IPS-20b (cell line): ENCODE data around the gene GNG8.

Experiments used
- H3K27ac ChIP-seq: one replicate; pipeline ENCODE4 v1.5.1; 2013; ENCODE audit warnings: low read length
- H3K27me3 ChIP-seq: 2 replicates; pipeline ENCODE4 v1.6.1; 2013; ENCODE audit warnings: mild to moderate bottlenecking, low read length, inconsistent platforms; ENCODE audit not compliant: insufficient read depth
- H3K36me3 ChIP-seq: 2 replicates; pipeline ENCODE4 v1.6.1; 2013; ENCODE audit warnings: low read depth, mild to moderate bottlenecking, inconsistent platforms, low read length, moderate library complexity; ENCODE audit not compliant: insufficient read depth
- H3K4me1 ChIP-seq: 2 replicates; pipeline ENCODE4 v1.6.1; 2013; ENCODE audit warnings: mild to moderate bottlenecking, control low read depth, inconsistent platforms, low read length, moderate library complexity; ENCODE audit not compliant: insufficient read depth
- H3K4me3 ChIP-seq: 2 replicates; pipeline ENCODE4 v1.5.1; 2013; ENCODE audit warnings: mild to moderate bottlenecking, low read length, inconsistent platforms
- H3K9ac ChIP-seq: 2 replicates; pipeline ENCODE4 v1.6.1; 2013; ENCODE audit warnings: low read depth, mild to moderate bottlenecking, inconsistent platforms, low read length, moderate library complexity
- H3K9me3 ChIP-seq: 2 replicates; pipeline ENCODE4 v1.6.1; 2013; ENCODE audit warnings: mild to moderate bottlenecking, low read depth, low read length, inconsistent platforms; ENCODE audit not compliant: insufficient read depth

The GNG8 gene

DNA sequence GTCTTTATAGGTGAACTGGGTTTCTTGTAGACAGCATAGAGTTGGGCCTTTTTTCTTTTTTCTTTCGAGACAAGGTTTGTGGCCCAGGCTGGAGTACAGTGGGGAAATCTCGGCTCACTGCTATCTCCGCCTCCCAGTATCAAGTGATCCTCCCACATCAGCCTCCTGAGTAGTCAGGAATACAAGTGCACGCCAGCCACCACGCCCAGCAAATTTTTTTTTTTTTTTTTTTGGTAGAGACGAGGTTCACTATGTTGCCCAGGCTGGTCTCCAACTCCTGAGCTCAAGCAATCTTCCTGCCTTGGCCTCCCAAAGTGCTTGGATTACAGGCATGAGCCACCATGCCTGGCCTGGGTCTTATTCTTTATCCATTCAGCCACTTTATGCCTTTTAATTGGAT is 40.0 kb downstream of the GNG8 start:
- no peaks in the 10 kb centered on the region for H3K27me3 ChIP-seq
- H3K9ac ChIP-seq: no peak overlapping the region
- no peaks in the 10 kb centered on the region for H3K9me3 ChIP-seq
- H3K36me3 ChIP-seq: no peaks in the 10 kb centered on the region
- H3K4me3 ChIP-seq: no peak overlapping the region
- H3K4me1 ChIP-seq: no peaks in the 10 kb centered on the region
- H3K27ac ChIP-seq: no peak overlapping the region

DNA sequence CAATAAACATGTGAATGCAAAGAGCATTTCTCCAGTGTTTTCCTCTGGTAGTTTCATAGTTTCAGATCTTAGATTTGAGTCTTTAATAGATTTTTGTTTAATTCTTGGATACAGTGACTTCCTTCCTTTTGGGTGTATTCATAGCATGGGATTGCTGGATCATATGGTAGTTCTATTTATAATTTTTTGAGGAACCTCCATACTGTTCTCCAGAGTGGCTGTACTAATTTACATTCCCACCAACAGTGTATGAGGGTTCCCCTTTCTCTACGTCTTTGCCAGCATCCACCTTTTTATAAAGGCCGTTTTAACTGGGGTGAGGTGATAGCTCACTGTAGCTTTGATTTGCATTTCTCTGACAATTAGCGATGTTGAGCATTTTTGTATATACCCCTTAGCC is 44.1 kb downstream of the GNG8 start:
- H3K27me3 ChIP-seq: no peaks in the 10 kb centered on the region
- no peaks in the 10 kb centered on the region for H3K9me3 ChIP-seq
- no peaks in the 10 kb centered on the region for H3K36me3 ChIP-seq

DNA sequence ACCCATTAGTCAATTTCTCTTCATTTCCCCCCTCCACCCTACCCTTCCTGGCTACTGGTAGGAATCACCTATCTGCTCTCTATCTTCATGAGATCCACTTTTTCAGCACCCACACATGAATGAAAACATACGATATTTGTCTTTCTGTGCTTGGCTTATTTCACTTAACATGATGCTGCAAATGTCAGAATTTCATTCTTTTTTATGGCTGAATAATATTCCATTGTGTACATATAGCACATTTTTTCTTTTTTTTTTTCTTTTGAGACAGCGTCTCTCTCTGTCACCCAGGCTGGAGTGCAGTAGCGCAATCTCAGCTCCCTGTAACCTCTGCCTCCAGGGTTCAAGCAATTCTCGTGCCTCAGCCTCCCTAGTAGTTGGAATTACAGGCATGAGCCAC is 44.7 kb downstream of the GNG8 start:
- H3K4me3 ChIP-seq: no peak overlapping the region
- no peak overlapping the region for H3K9ac ChIP-seq
- no peaks in the 10 kb centered on the region for H3K4me1 ChIP-seq
- no peaks in the 10 kb centered on the region for H3K36me3 ChIP-seq
- no peaks in the 10 kb centered on the region for H3K27me3 ChIP-seq
- no peaks in the 10 kb centered on the region for H3K9me3 ChIP-seq
- no peak overlapping the region for H3K27ac ChIP-seq

More for the DNA sequence above, 44.1 kb downstream of the GNG8 start:
- H3K4me3 ChIP-seq: no peak overlapping the region
- H3K9ac ChIP-seq: no peak overlapping the region
- no peaks in the 10 kb centered on the region for H3K4me1 ChIP-seq
- H3K27ac ChIP-seq: no peak overlapping the region

DNA sequence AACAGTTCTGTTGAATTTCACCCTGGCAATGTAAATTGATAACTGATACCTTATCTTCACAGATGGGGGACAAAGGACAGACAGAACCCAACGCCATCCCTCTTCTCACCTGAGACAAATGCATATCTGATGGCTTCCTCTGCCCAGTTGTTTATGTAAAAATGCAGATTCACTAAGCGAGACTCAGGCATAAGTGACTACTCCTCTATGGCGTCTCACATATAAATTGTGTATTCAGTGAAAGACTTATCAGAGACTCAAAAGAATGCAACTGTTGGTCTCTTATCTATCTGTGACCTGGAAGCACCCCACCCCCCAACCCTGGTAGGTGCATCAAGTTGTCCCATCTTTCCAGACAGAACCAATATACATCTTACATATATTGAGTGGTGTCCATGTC is 48.1 kb downstream of the GNG8 start:
- H3K27ac ChIP-seq: no peak overlapping the region
- H3K4me3 ChIP-seq: no peak overlapping the region
- H3K27me3 ChIP-seq: no peaks in the 10 kb centered on the region
- H3K9ac ChIP-seq: no peak overlapping the region
- no peaks in the 10 kb centered on the region for H3K9me3 ChIP-seq
- H3K4me1 ChIP-seq: no peaks in the 10 kb centered on the region
- H3K36me3 ChIP-seq: no peaks in the 10 kb centered on the region

DNA sequence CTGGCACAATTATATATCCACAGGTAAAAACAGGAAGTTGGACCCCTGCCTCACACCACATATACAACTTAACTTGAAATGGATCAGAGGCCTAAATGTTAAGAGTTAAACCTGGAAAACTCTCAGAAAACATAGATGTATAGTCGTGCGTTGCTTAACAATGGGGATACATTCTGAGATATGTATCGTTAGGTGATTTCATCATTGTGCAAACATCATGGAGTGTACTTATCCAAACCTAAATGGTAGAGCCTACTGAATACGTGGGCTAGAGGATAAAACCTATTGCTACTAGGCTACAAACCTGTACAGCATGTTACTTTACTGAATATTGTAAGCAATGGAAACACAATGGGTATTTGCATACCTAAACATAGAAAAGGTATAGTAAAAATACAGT is 49.7 kb downstream of the GNG8 start:
- H3K9ac ChIP-seq: no peak overlapping the region
- no peaks in the 10 kb centered on the region for H3K36me3 ChIP-seq
- H3K9me3 ChIP-seq: no peaks in the 10 kb centered on the region
- H3K27ac ChIP-seq: no peak overlapping the region
- H3K4me3 ChIP-seq: no peak overlapping the region
- H3K27me3 ChIP-seq: no peaks in the 10 kb centered on the region
- H3K4me1 ChIP-seq: no peaks in the 10 kb centered on the region

DNA sequence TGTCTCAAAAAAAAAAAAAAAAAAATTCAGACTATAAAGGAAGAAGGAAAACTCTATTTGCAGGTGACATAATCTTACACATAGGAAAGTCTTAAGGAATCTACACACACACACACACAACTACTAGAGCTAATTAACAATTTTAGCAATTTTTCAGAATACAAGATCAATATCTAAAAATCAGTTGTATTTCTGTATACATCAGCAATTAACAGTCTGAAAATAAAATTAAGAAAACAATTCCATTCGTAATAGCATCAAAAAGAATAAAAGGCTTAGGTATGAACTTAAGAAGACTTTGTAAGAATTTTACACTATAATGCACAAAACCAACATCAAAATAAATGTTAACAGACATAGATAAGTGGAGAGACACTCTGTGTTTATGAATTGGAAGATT is 50.5 kb downstream of the GNG8 start:
- no peak overlapping the region for H3K27ac ChIP-seq
- H3K9ac ChIP-seq: no peak overlapping the region

More for the DNA sequence above, 50.5 kb downstream of the GNG8 start:
- Histone ChIP-seq H3K27me3 (no peaks in the 10 kb centered on the region), H3K4me1 (no peaks in the 10 kb centered on the region), H3K9me3 (no peaks in the 10 kb centered on the region), H3K4me3 (no peak overlapping the region), H3K36me3 (no peaks in the 10 kb centered on the region)
